K562 (cell line): ENCODE data around the gene OPRM1.

Experiments
- ARID2 ChIP-seq: fragments of 450-650 bp; IDR thresholded peaks from 2 replicates; pipeline ENCODE4 v1.6.1; 2017; ENCODE audit warnings: antibody characterized with exemption, mild to moderate bottlenecking
- CC2D1A ChIP-seq: fragments of 450-650 bp; IDR thresholded peaks from 2 replicates; pipeline ENCODE4 v1.6.1; 2017; ENCODE audit warnings: mild to moderate bottlenecking
- CTCF ChIP-seq, 3 experiments: IDR thresholded peaks in 2 of 3; conservative IDR thresholded peaks in 1 of 3; 2 replicates each; pipeline ENCODE4 v1.5.1; 2011 to 2012; ENCODE audit warnings: low read length in 3 of 3, mild to moderate bottlenecking in 3 of 3, control low read depth in 2 of 3, improper control_type of control experiment in 1 of 3, inconsistent platforms in 1 of 3, low read depth in 1 of 3, mixed read lengths in 1 of 3, moderate library complexity in 1 of 3; ENCODE audit not compliant: insufficient read depth in 2 of 3
- EP300 ChIP-seq: IDR thresholded peaks from 2 replicates; pipeline ENCODE4 v1.6.1; 2012; ENCODE audit warnings: low read length, improper control_type of control experiment
- JUNB ChIP-seq: fragments of 450-650 bp; formaldehyde crosslinking; conservative IDR thresholded peaks from 2 replicates; pipeline ENCODE4 v1.4.0; 2020; ENCODE audit warnings: mild to moderate bottlenecking
- KDM1A ChIP-seq, 2 experiments: fragments of 450-650 bp; IDR thresholded peaks; 2 replicates each; pipeline ENCODE4 v1.6.1; 2016; ENCODE audit warnings: mild to moderate bottlenecking in 2 of 2
- MAFG ChIP-seq: fragments of 450-650 bp; conservative IDR thresholded peaks from 2 replicates; pipeline ENCODE4 v1.6.1; 2016; ENCODE audit warnings: missing genetic modification characterization, missing compliant biosample characterization
- MITF ChIP-seq: IDR thresholded peaks from 2 replicates; pipeline ENCODE4 v1.6.1; 2014; ENCODE audit warnings: antibody characterized with exemption
- NCOR1 ChIP-seq: fragments of 450-650 bp; IDR thresholded peaks from 2 replicates; pipeline ENCODE4 v1.6.1; 2016; ENCODE audit warnings: mild to moderate bottlenecking, moderate library complexity
- SOX6 ChIP-seq: fragments of 450-650 bp; IDR thresholded peaks from 2 replicates; pipeline ENCODE4 v1.6.1; 2014; ENCODE audit warnings: mild to moderate bottlenecking
- STAT6 ChIP-seq: sonication (generic); formaldehyde crosslinking; IDR thresholded peaks from 2 replicates; pipeline ENCODE4 v1.8.1; 2023; ENCODE audit warnings: mild to moderate bottlenecking, missing genetic modification reagents
- TARDBP ChIP-seq: fragments of 450-650 bp; IDR thresholded peaks from 2 replicates; pipeline ENCODE4 v1.6.1; 2016
- ZBTB33 ChIP-seq: sonication (generic); formaldehyde crosslinking; IDR thresholded peaks from 2 replicates; pipeline ENCODE4 v1.8.1; 2023; ENCODE audit warnings: mild to moderate bottlenecking, missing genetic modification reagents
- ZBTB40 ChIP-seq, 2 experiments: fragments of 450-650 bp in 1 of 2; sonication (generic) in 1 of 2; formaldehyde crosslinking in 1 of 2; IDR thresholded peaks; 2 replicates each; pipeline versions ENCODE4 v1.7.1 to v1.9.0; 2016 to 2022; ENCODE audit warnings: inconsistent platforms in 1 of 2, mild to moderate bottlenecking in 1 of 2, missing genetic modification reagents in 1 of 2

- no peak for TF ChIP-seq ARID2
- TF ChIP-seq TARDBP, result no peak
- TF ChIP-seq MITF, result no peak
- no peak for TF ChIP-seq SOX6
- TF ChIP-seq MAFG, result no peak
- TF ChIP-seq ZBTB40 (IDR thresholded peaks at IDR 0.05), result no peak
- TF ChIP-seq ZBTB40 (CRISPR knock-in tag; IDR thresholded peaks at IDR 0.05), result no peak
- no peak for TF ChIP-seq EP300
- TF ChIP-seq ZBTB33 (CRISPR knock-in tag), result no peak
- TF ChIP-seq CTCF (IDR thresholded peaks at IDR 0.05 in 2 of 3, conservative IDR thresholded peaks at IDR 0.05 in 1 of 3; ENCODE audit: insufficient read depth in 2 of 3, low read depth in 1 of 3, low read length in 3 of 3), result no peak
- no peak for TF ChIP-seq JUNB (CRISPR knock-in tag)
- no peak for TF ChIP-seq NCOR1
- no peak for TF ChIP-seq CC2D1A
- no peak for TF ChIP-seq KDM1A (IDR thresholded peaks at IDR 0.05)
- TF ChIP-seq STAT6 (CRISPR knock-in tag), result no peak
Observed at GRCh38 chr6:154243793-154244750, 205.0 kb downstream of the OPRM1 start.
